AG09319 (cell line): Measurements from ENCODE around the gene GLRB.

Source experiments
- DNase-seq: peaks from one replicate; pipeline ENCODE4 v3.0.0-alpha.2; 2010; ENCODE audit warnings: low read depth; ENCODE audit errors: extremely low read depth
- TF ChIP-seq, protein P1 (sequence below): IDR thresholded peaks from 2 replicates; pipeline ENCODE4 v1.5.1; 2011; ENCODE audit warnings: low read depth, mild to moderate bottlenecking, inconsistent platforms, low read length, moderate library complexity

The GLRB gene

DNA sequence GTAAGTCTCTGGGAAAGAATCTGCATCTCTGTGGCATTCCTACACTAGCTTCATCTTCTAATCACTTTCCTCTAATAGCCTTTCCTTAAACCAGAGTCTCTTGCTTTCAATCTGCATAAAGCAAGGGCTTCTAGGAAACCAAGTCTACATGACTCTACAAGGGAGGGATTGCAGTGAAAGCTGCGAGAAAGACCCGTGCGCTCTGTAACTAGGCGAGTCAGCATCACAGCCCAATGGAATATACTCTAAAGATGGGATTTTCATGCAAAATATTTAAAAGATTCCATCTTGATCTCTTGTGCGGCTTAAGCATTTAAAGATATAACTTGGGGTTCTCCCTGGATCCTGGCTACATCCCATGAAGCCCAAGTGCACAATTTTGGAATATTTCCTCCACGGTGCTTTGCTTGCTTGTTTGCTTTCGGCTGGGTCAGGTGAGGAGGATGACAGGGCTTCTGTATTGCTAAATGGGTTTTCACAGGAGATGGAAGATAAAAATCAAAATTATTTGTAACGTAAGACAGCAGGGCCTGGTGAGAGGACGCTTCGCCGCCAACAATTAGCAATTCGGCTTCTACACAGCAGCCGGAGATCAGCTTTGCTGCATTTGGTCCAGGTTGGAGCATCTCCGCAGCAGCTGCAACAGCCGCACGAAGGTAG lies 143.9 kb downstream of the GLRB start:
- no peak for DNase-seq
- TF ChIP-seq, protein P1, sequence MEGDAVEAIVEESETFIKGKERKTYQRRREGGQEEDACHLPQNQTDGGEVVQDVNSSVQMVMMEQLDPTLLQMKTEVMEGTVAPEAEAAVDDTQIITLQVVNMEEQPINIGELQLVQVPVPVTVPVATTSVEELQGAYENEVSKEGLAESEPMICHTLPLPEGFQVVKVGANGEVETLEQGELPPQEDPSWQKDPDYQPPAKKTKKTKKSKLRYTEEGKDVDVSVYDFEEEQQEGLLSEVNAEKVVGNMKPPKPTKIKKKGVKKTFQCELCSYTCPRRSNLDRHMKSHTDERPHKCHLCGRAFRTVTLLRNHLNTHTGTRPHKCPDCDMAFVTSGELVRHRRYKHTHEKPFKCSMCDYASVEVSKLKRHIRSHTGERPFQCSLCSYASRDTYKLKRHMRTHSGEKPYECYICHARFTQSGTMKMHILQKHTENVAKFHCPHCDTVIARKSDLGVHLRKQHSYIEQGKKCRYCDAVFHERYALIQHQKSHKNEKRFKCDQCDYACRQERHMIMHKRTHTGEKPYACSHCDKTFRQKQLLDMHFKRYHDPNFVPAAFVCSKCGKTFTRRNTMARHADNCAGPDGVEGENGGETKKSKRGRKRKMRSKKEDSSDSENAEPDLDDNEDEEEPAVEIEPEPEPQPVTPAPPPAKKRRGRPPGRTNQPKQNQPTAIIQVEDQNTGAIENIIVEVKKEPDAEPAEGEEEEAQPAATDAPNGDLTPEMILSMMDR: no peak

DNA sequence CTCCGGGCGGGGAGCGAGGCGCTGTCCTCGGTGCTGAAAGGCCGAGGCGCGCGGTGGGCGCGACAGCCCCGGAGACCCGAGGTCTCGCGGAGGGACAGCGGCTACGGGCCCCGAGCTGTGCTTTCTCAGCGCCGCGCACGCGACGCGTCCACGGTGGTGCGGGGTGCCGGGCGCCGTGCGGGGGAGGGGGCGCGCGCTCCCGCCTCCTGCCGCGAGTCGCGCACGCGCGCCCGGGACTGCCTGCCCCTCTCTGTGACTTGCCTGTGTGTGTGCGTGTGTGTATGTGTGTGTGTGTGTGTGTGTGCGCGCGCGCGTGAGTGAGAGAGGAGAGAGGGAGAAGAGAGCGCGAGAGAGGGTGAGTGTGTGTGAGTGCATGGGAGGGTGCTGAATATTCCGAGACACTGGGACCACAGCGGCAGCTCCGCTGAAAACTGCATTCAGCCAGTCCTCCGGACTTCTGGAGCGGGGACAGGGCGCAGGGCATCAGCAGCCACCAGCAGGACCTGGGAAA lies 144.5 kb downstream of the GLRB start, which contains the start of gene GRIA2:
Gene GRIA2, plus strand, starts transcription at position 358 of the 511 bp plus-strand sequence. CDS start 315 bp downstream, outside the sequence.
- no peak for DNase-seq

DNA sequence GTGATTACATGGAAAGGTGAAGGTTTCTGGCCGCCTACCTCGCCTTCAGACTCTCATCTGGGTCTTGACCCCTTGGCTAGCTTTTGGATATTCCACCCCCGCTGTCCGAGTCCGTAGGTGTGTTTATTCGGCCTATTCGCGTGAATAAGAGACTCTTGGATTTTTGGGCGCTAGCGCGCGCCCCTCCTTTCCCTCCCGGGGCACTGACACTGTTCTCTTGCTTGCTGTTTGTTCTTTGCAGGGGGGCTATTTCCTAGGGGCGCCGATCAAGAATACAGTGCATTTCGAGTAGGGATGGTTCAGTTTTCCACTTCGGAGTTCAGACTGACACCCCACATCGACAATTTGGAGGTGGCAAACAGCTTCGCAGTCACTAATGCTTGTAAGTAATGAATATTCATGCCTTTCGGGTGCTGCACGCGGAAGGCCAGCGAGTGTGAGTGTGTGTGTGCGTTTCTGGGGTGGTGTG lies 145.5 kb downstream of the GLRB start:
- TF ChIP-seq, protein P1: no peak
- no peak for DNase-seq

More for the DNA sequence above, 144.5 kb downstream of the GLRB start, which contains the start of gene GRIA2:
- TF ChIP-seq, protein P1: no peak
